Measurements from ENCODE around the gene NECAB3. TPM values are rescaled to one million over a fixed set of nuclear protein-coding genes. Genes with fewer than 3 reads are reported as not detected.

Gene NECAB3
- total and polyA plus RNA-seq, 2 of the 13 experiments (the other 11 are each of a cell fraction or from before 2014, with no cell fraction given): 61.5 to 65.5 TPM

DNA sequence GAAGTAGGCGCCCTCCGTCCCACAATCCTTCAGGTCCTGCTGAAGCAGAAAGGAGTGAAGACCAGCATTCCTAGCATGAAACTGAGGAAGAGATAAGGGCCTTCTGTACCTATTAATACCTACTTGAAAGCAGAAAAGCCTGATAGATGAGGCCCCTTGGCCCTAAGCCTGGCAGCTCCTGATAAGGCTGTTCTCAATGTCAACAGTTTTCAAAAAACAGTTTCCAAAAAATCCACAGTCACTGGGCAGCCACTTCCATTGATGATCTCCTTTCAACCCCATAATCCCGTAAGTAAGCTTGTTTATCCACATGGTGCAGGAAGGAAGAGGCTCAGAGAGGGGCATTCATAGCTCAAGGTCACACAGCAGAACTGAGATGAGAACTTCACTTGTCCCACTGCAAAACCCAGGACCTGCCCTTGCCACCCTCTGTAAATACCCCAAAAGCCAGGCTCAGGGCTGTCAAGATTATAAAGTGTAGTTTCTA is 14.8 kb upstream of the NECAB3 start (continued):
- TF ChIP-seq, protein P1, sequence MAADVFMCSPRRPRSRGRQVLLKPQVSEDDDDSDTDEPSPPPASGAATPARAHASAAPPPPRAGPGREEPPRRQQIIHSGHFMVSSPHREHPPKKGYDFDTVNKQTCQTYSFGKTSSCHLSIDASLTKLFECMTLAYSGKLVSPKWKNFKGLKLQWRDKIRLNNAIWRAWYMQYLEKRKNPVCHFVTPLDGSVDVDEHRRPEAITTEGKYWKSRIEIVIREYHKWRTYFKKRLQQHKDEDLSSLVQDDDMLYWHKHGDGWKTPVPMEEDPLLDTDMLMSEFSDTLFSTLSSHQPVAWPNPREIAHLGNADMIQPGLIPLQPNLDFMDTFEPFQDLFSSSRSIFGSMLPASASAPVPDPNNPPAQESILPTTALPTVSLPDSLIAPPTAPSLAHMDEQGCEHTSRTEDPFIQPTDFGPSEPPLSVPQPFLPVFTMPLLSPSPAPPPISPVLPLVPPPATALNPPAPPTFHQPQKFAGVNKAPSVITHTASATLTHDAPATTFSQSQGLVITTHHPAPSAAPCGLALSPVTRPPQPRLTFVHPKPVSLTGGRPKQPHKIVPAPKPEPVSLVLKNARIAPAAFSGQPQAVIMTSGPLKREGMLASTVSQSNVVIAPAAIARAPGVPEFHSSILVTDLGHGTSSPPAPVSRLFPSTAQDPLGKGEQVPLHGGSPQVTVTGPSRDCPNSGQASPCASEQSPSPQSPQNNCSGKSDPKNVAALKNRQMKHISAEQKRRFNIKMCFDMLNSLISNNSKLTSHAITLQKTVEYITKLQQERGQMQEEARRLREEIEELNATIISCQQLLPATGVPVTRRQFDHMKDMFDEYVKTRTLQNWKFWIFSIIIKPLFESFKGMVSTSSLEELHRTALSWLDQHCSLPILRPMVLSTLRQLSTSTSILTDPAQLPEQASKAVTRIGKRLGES (CRISPR knock-in tag; IDR thresholded peaks at IDR 0.05; ENCODE audit: borderline replicate concordance): no peak
- TF ChIP-seq, protein P2, sequence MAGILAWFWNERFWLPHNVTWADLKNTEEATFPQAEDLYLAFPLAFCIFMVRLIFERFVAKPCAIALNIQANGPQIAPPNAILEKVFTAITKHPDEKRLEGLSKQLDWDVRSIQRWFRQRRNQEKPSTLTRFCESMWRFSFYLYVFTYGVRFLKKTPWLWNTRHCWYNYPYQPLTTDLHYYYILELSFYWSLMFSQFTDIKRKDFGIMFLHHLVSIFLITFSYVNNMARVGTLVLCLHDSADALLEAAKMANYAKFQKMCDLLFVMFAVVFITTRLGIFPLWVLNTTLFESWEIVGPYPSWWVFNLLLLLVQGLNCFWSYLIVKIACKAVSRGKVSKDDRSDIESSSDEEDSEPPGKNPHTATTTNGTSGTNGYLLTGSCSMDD (CRISPR knock-in tag; IDR thresholded peaks at IDR 0.05): no peak
- TF ChIP-seq SP2 (CRISPR knock-in tag; IDR thresholded peaks at IDR 0.05): no peak
- no peak for TF ChIP-seq ZNF263 (CRISPR knock-in tag; IDR thresholded peaks at IDR 0.05)
- TF ChIP-seq, protein P3, sequence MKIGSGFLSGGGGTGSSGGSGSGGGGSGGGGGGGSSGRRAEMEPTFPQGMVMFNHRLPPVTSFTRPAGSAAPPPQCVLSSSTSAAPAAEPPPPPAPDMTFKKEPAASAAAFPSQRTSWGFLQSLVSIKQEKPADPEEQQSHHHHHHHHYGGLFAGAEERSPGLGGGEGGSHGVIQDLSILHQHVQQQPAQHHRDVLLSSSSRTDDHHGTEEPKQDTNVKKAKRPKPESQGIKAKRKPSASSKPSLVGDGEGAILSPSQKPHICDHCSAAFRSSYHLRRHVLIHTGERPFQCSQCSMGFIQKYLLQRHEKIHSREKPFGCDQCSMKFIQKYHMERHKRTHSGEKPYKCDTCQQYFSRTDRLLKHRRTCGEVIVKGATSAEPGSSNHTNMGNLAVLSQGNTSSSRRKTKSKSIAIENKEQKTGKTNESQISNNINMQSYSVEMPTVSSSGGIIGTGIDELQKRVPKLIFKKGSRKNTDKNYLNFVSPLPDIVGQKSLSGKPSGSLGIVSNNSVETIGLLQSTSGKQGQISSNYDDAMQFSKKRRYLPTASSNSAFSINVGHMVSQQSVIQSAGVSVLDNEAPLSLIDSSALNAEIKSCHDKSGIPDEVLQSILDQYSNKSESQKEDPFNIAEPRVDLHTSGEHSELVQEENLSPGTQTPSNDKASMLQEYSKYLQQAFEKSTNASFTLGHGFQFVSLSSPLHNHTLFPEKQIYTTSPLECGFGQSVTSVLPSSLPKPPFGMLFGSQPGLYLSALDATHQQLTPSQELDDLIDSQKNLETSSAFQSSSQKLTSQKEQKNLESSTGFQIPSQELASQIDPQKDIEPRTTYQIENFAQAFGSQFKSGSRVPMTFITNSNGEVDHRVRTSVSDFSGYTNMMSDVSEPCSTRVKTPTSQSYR (CRISPR knock-in tag; IDR thresholded peaks at IDR 0.05; ENCODE audit: borderline replicate concordance): peak; percentile 42; the same call in 1 of the 2 replicates
- no peak for TF ChIP-seq SCMH1 (CRISPR knock-in tag; IDR thresholded peaks at IDR 0.05; ENCODE audit: borderline replicate concordance)
- peak; percentile 89 for TF ChIP-seq TBX2 (CRISPR knock-in tag; IDR thresholded peaks at IDR 0.05; ENCODE audit: borderline replicate concordance)
- no peak for TF ChIP-seq DR1 (CRISPR knock-in tag; IDR thresholded peaks at IDR 0.05)
- peak; percentile 69 for TF ChIP-seq ZFP36 (IDR thresholded peaks at IDR 0.05; ENCODE audit: borderline replicate concordance, low read depth, low read length, partially characterized antibody)
- no peak for TF ChIP-seq ZFYVE20 (CRISPR knock-in tag; IDR thresholded peaks at IDR 0.05; ENCODE audit: borderline replicate concordance, low read depth)
- TF ChIP-seq NFATC3 (CRISPR knock-in tag; IDR thresholded peaks at IDR 0.05): no peak
- peak; percentile 36; the same call in 1 of the 2 replicates for TF ChIP-seq RXRA (CRISPR knock-in tag; IDR thresholded peaks at IDR 0.05)
- no peak for TF ChIP-seq ZC3H13 (CRISPR knock-in tag; IDR thresholded peaks at IDR 0.05)
- no peak for TF ChIP-seq SRSF4 (IDR thresholded peaks at IDR 0.05; ENCODE audit: low read depth, low read length, poor library complexity, severe bottlenecking)
- TF ChIP-seq, protein P4, sequence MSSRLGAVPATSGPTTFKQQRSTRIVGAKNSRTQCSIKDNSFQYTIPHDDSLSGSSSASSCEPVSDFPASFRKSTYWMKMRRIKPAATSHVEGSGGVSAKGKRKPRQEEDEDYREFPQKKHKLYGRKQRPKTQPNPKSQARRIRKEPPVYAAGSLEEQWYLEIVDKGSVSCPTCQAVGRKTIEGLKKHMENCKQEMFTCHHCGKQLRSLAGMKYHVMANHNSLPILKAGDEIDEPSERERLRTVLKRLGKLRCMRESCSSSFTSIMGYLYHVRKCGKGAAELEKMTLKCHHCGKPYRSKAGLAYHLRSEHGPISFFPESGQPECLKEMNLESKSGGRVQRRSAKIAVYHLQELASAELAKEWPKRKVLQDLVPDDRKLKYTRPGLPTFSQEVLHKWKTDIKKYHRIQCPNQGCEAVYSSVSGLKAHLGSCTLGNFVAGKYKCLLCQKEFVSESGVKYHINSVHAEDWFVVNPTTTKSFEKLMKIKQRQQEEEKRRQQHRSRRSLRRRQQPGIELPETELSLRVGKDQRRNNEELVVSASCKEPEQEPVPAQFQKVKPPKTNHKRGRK (CRISPR knock-in tag; IDR thresholded peaks at IDR 0.05): no peak
- TF ChIP-seq, protein P5, sequence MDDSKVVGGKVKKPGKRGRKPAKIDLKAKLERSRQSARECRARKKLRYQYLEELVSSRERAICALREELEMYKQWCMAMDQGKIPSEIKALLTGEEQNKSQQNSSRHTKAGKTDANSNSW (CRISPR knock-in tag; IDR thresholded peaks at IDR 0.05; ENCODE audit: borderline replicate concordance): no peak
- TF ChIP-seq SP140L (CRISPR knock-in tag; IDR thresholded peaks at IDR 0.05; ENCODE audit: borderline replicate concordance): no peak
- TF ChIP-seq ZBTB21 (CRISPR knock-in tag; IDR thresholded peaks at IDR 0.05): no peak
- no peak for TF ChIP-seq ZNF562 (CRISPR knock-in tag; IDR thresholded peaks at IDR 0.05; ENCODE audit: borderline replicate concordance)
- TF ChIP-seq ZBTB20 (CRISPR knock-in tag; IDR thresholded peaks at IDR 0.05; ENCODE audit: borderline replicate concordance, low read depth): no peak
- TF ChIP-seq GATAD2A (CRISPR knock-in tag; IDR thresholded peaks at IDR 0.05): no peak; the same call in 1 of the 2 replicates
- no peak for TF ChIP-seq KLF13 (CRISPR knock-in tag; IDR thresholded peaks at IDR 0.05)
